Heart right ventricle (tissue), 16 donors: ENCODE data around the gene CRYL1. TPM values are rescaled to one million over a fixed set of nuclear protein-coding genes. Genes with fewer than 3 reads are reported as not detected.

Source experiments
- ATAC-seq, 8 donors: fragments of 200-7000 bp; cut with Tn5 transposase; one replicate each; pipeline ENCODE4 v1.9.1; 2020; ENCODE audit warnings: mild to moderate bottlenecking in 8 of 8, moderate library complexity in 8 of 8, moderate number of reproducible peaks in 1 of 8
- DNase-seq, 2 donors: peaks; one replicate each; pipeline ENCODE4 v3.0.0-alpha.2; 2020
- H3K27ac ChIP-seq, 10 donors: fragments of 200-600 bp; sonication (generic) in 2 of 10; one replicate each; pipeline versions ENCODE4 v1.5.0 to v1.8.0; 2020 to 2022; ENCODE audit warnings: mild to moderate bottlenecking in 3 of 10
- H3K27me3 ChIP-seq, 7 donors: fragments of 200-600 bp; one replicate each; pipeline ENCODE4 v1.8.0; 2021 to 2022; ENCODE audit warnings: mild to moderate bottlenecking in 2 of 7
- H3K36me3 ChIP-seq, 9 donors: fragments of 200-600 bp; sonication (generic) in 1 of 9; one replicate each; pipeline versions ENCODE4 v1.5.0 to v1.8.0; 2020 to 2022; ENCODE audit warnings: mild to moderate bottlenecking in 2 of 9
- H3K4me1 ChIP-seq, 9 donors: fragments of 200-600 bp; sonication (generic) in 1 of 9; one replicate each; pipeline versions ENCODE4 v1.5.0 to v1.8.0; 2020 to 2022; ENCODE audit warnings: mild to moderate bottlenecking in 4 of 9
- H3K4me3 ChIP-seq, 10 donors: fragments of 200-600 bp; sonication (generic) in 2 of 10; one replicate each; pipeline versions ENCODE4 v1.5.0 to v1.8.0; 2020 to 2022; ENCODE audit warnings: mild to moderate bottlenecking in 7 of 10, moderate library complexity in 2 of 10
- H3K9me3 ChIP-seq, 11 donors: fragments of 200-600 bp in 10 of 11; sonication (generic) in 2 of 11; one replicate each; pipeline versions ENCODE4 v1.5.0 to v1.8.0; 2013 to 2022; ENCODE audit warnings: mild to moderate bottlenecking in 2 of 11, control low read depth in 1 of 11, moderate library complexity in 1 of 11
- WGBS, 2 donors: extraction: QIAGEN DNeasy Blood & Tissue Kit; methylation state at CpG; one replicate each; pipeline ENCODE4 v1.1.7; 2013; ENCODE audit warnings: inconsistent platforms in 1 of 2; 5-methylcytosine and 5-hydroxymethylcytosine counted together
- intact Hi-C, 10 donors: fragments of 100-400 bp; cut with DNase I; formaldehyde crosslinking; loops; one replicate each; pipeline versions ENCODE4 v1.11.1 to v1.14.2; 2022
- polyA plus RNA-seq, 2 donors: library from polyadenylated mRNA; stranded (reverse); fragments of 200-250 nt; gene quantifications; one replicate each; pipeline ENCODE4 v1.2.3, GENCODE V29; 2013
- total RNA-seq, 10 donors: library from RNA; stranded (reverse); fragmentation: NEBNext Ultra II Directional in 3 of 10; extraction: Animal tissue kit (Norgen Biotek cat#: 25700) in 3 of 10; gene quantifications; one replicate each; pipeline versions ENCODE4 v1.2.1 to v1.2.4, GENCODE V29; 2021 to 2023
- TF ChIP-seq, protein P1 (sequence below), 9 donors: fragments of 200-600 bp; sonication (generic) in 2 of 9; IDR thresholded peaks; one replicate each; pipeline versions ENCODE4 v1.5.0 to v1.8.0; 2021 to 2022; ENCODE audit warnings: antibody characterized with exemption in 9 of 9, mild to moderate bottlenecking in 5 of 9, moderate library complexity in 1 of 9
- donor health status: Arrhythmogenic right ventricular cardiomyopathy.
- donor health status: ischemic (EF 13 %, LVEDD 7.1; RV severe dilation, severe dysfunction).
- donor health status: healthy with polysubstance abuse.
- donor health status: DM: no; HTN: yes; CAD: no.
- donor health status: DM: no; HTN: no; CAD: no.
- donor health status: ischemic (EF 25% LVEDD 6.9; RV normal size, moderate dysfunction).
- donor health status: ischemic (EF 25% LVEDD 5.7; RV mildly dilated, moderate dysfunction).
- donor health status: healthy.
- donor health status: DM: yes; HTN: yes; CAD: no.
- donor health status: Ischemic cardiomyopathy.
- donor health status: ischemic (EF 35%, LVEDD 5.7; RV mildly dilated, moderate dysfunction).
- donor health status: nonischemic (EF 11% LVEDD 7.7; RV severe dilation, severe dysfunction).
- donor health status: DM: yes; HTN: yes; CAD: no.
- donor health status: PGD.
- donor health status: ischemic (EF 29% LVEDD 5.4; RV normal size, mild dysfunction).
- donor health status: nonischemic (EF 23%, LVEDD 6.1; RV moderate dilation, normal function).

The CRYL1 gene
- total and polyA plus RNA-seq, 12 donors = 10.1 to 27.3 (median 23.2) TPM

DNA sequence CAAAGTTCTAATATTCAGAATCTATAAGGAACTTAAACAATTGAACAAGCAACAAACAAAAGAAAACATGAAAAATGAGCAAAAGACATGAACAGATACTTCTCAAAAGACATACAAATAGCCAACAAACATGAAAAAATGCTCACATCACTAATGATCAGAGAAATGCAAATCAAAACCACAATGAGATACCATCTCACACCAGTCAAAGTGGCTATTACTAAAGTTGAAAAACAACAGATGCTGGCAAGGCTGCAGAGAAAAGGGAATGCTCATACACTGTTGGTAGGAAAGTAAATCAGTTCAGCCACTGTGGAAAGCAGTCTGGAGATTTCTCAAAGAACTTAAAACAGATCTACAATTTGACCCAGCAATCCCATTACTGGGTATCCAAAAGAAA is 74.3 kb downstream of the CRYL1 start:
- ATAC-seq = no peak
- H3K4me1 ChIP-seq = peaks cover 0 to 6% (median 0%) of the 10 kb centered on the region in 9 donors
- no peaks in the 10 kb centered on the region for H3K36me3 ChIP-seq
- no peaks in the 10 kb centered on the region for H3K27me3 ChIP-seq
- H3K27ac ChIP-seq = no peak overlapping the region
- no peak overlapping the region for H3K4me3 ChIP-seq
- intact Hi-C loops = no loop called here
- peaks cover 0 to 73% (median 12%) of the 10 kb centered on the region in 11 donors for H3K9me3 ChIP-seq
- no peak for DNase-seq
- TF ChIP-seq, protein P1, sequence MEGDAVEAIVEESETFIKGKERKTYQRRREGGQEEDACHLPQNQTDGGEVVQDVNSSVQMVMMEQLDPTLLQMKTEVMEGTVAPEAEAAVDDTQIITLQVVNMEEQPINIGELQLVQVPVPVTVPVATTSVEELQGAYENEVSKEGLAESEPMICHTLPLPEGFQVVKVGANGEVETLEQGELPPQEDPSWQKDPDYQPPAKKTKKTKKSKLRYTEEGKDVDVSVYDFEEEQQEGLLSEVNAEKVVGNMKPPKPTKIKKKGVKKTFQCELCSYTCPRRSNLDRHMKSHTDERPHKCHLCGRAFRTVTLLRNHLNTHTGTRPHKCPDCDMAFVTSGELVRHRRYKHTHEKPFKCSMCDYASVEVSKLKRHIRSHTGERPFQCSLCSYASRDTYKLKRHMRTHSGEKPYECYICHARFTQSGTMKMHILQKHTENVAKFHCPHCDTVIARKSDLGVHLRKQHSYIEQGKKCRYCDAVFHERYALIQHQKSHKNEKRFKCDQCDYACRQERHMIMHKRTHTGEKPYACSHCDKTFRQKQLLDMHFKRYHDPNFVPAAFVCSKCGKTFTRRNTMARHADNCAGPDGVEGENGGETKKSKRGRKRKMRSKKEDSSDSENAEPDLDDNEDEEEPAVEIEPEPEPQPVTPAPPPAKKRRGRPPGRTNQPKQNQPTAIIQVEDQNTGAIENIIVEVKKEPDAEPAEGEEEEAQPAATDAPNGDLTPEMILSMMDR (IDR thresholded peaks at IDR 0.05) = no peak

DNA sequence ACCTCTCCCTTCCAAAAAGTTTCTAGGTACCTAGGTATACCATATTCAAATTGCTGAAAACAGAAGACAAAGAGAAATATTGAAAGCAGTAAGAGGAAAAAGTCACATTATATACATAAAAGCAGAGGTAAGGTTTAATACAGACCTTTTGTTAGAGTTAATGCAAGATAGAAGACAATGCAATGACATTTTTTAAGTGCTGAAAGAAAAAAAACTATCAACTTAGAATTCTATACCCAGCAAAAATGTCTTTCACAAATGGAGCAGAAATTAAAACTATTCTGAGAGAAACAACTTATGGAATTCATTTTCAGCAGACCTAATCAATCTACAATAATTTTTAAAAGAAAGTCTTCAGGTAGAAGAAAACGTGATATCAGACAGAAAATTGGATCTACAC is 77.2 kb downstream of the CRYL1 start:
- H3K27me3 ChIP-seq = no peaks in the 10 kb centered on the region
- no peak overlapping the region for H3K4me3 ChIP-seq
- no peaks in the 10 kb centered on the region for H3K36me3 ChIP-seq
- peaks cover 0 to 10% (median 0%) of the 10 kb centered on the region in 9 donors for H3K4me1 ChIP-seq
- WGBS, 2 donors = 95 to 96% methylated on average over 1 of the region's 1 CpG
- TF ChIP-seq, protein P1 (IDR thresholded peaks at IDR 0.05) = no peak
- no peak overlapping the region for H3K27ac ChIP-seq
- H3K9me3 ChIP-seq = peaks cover 0 to 63% (median 12%) of the 10 kb centered on the region in 11 donors
- DNase-seq = no peak
- intact Hi-C loops = no loop called here
- ATAC-seq = no peak

DNA sequence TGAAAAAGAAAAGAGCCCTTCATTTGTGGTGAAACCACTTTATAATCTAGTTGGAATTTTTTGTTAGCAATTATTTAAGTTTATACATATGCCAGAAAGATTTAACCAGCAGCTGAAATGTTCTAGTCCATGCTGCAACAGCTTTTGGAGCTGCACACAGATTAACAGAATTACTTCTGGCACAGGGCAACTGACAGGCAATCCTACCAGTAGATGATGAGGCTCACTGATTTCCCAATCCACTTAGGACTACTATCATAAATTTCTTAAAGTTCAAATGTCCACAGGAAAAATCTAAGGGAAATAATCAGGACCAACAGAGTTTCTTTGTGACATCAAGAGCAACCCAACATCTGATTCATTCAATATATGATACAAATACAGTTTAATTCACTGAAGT is 78.8 kb downstream of the CRYL1 start:
- intact Hi-C loops = no loop called here
- ATAC-seq (peak in 3 of 8 donors; percentile 58 to 78 (median 71)), DNase-seq (no peak)
- Histone ChIP-seq H3K27ac (peak overlapping the region in 8 of 10 donors; percentile 37 to 71 (median 60)), H3K4me1 (peaks cover 0 to 19% (median 7%) of the 10 kb centered on the region in 9 donors), H3K4me3 (no peak overlapping the region), H3K36me3 (no peaks in the 10 kb centered on the region), H3K9me3 (peaks cover 0 to 56% (median 12%) of the 10 kb centered on the region in 11 donors), H3K27me3 (no peaks in the 10 kb centered on the region)
- TF ChIP-seq, protein P1 (IDR thresholded peaks at IDR 0.05) = no peak

DNA sequence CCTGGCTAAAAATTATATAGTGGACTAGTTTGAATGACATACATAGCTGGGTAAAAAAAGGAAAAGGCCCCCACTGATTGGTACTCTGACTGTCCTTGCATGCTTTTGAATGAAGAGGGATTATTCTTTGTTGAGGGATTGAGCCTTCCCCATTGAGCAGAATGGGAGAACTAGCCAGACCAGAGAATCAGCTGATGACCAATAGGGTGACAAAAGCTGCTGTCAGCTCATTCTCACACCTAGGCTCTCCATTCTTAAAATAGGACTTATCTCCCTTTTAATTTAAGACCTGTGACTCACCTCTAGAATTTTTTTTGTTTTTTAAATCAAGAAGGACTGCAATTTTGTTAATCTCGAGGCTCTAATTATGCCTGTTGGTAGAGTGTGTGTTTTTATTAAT is 79.3 kb downstream of the CRYL1 start:
- no peaks in the 10 kb centered on the region for H3K27me3 ChIP-seq
- H3K4me1 ChIP-seq = peaks cover 0 to 20% (median 7%) of the 10 kb centered on the region in 9 donors
- ATAC-seq (peak; percentile 69 to 95 (median 89)), DNase-seq (no peak)
- peak overlapping the region in 8 of 10 donors; percentile 37 to 71 (median 60) for H3K27ac ChIP-seq
- intact Hi-C loops = no loop called here
- H3K9me3 ChIP-seq = peaks cover 0 to 51% (median 12%) of the 10 kb centered on the region in 11 donors
- no peak overlapping the region for H3K4me3 ChIP-seq
- H3K36me3 ChIP-seq = no peaks in the 10 kb centered on the region
- TF ChIP-seq, protein P1 (IDR thresholded peaks at IDR 0.05) = no peak
- 48 to 51% methylated on average over 1 of the region's 1 CpG for WGBS, 2 donors
